ENCODE measurements around the gene UTP11. TPM values are rescaled to one million over a fixed set of nuclear protein-coding genes. Genes with fewer than 3 reads are reported as not detected.

UTP11 gene
- total and polyA plus RNA-seq, 2 of the 8 experiments (the other 6 are each of a cell fraction or from before 2014, with no cell fraction given): 19.5 to 60.5 TPM

GRCh38 chr1:37998089-37998808 lies 14.3 kb upstream of the UTP11 start (continued):
- TF ChIP-seq, protein P1, sequence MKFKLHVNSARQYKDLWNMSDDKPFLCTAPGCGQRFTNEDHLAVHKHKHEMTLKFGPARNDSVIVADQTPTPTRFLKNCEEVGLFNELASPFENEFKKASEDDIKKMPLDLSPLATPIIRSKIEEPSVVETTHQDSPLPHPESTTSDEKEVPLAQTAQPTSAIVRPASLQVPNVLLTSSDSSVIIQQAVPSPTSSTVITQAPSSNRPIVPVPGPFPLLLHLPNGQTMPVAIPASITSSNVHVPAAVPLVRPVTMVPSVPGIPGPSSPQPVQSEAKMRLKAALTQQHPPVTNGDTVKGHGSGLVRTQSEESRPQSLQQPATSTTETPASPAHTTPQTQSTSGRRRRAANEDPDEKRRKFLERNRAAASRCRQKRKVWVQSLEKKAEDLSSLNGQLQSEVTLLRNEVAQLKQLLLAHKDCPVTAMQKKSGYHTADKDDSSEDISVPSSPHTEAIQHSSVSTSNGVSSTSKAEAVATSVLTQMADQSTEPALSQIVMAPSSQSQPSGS (IDR thresholded peaks at IDR 0.05; ENCODE audit: low read length): no peak
- TF ChIP-seq NRF1 (IDR thresholded peaks at IDR 0.05; ENCODE audit: low read depth, low read length) (no peak), MAFK (IDR thresholded peaks at IDR 0.05; ENCODE audit: low read depth, low read length) (no peak), BACH1 (IDR thresholded peaks at IDR 0.05; ENCODE audit: low read length) (no peak), ASH2L (IDR thresholded peaks at IDR 0.05; ENCODE audit: low read length) (no peak), SP2 (IDR thresholded peaks at IDR 0.05; ENCODE audit: low read length) (no peak), EZH2 (IDR thresholded peaks at IDR 0.05; ENCODE audit: low read depth, low read length, severe bottlenecking) (no peak), PHF8 (conservative IDR thresholded peaks at IDR 0.05; ENCODE audit: low read depth, low read length) (no peak), POLR2AphosphoS5 (IDR thresholded peaks at IDR 0.05; ENCODE audit: low read depth, low read length) (no peak), SIN3A (conservative IDR thresholded peaks at IDR 0.05 in 1 of 2, IDR thresholded peaks at IDR 0.05 in 1 of 2; ENCODE audit: low read depth in 1 of 2, low read length in 2 of 2) (no peak)
